Measurements from ENCODE around the gene DNAH9. TPM values are rescaled to one million over a fixed set of nuclear protein-coding genes. Genes with fewer than 3 reads are reported as not detected.

Gene DNAH9
- total RNA-seq, 4 donors from 2014 or later: 1.2 to 7.7 (median 4.3) TPM

- Histone ChIP-seq H3K36me3 (no peaks in the 10 kb centered on the region), H3K27ac (peak overlapping the region in 1 of 2 donors; percentile 6), H3K9me3 (no peaks in the 10 kb centered on the region), H3K4me3 (no peak overlapping the region), H3K27me3 (no peaks in the 10 kb centered on the region), H3K4me1 (no peaks in the 10 kb centered on the region)
- TF ChIP-seq POLR2A (IDR thresholded peaks at IDR 0.05) (no peak), CTCF (IDR thresholded peaks at IDR 0.05) (no peak)
- intact Hi-C loops (cut with DNase I; ENCODE audit: low total_unique reads): no loop called here
- DNase-seq: peak in 1 of 2 donors; percentile 19
Measured at GRCh38 chr17:11986179-11986941, 388.1 kb downstream of the DNAH9 start.

DNA sequence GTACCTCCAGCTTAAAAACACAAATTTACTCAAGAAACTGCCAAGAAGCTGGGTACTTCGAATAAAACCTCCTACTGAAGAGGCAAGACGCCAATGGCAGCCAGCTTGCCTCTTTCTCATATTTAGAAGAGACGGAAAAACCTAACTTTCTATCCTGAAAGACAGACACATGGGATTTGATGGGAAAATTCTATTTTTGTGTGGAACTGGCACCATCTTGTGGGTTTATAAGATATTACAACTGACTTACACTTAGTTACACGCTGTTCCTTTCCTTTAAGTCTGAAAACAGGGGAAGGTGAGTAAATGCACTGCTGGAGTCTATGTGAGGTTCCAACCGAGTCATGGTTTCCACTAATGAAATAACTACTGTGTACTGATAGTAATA lies 388.7 kb downstream of the DNAH9 start:
- Histone ChIP-seq H3K27ac (peak overlapping the region in 1 of 2 donors; percentile 6), H3K4me1 (no peaks in the 10 kb centered on the region), H3K9me3 (no peaks in the 10 kb centered on the region), H3K36me3 (no peaks in the 10 kb centered on the region), H3K27me3 (no peaks in the 10 kb centered on the region), H3K4me3 (no peak overlapping the region)
- intact Hi-C loops (cut with DNase I; ENCODE audit: low total_unique reads): no loop called here
- DNase-seq: no peak
- no peak for TF ChIP-seq POLR2A (IDR thresholded peaks at IDR 0.05)
- peak; percentile 47 to 64 (median 52) for TF ChIP-seq CTCF (IDR thresholded peaks at IDR 0.05)

GRCh38 chr17:11990363-11990983 lies 392.2 kb downstream of the DNAH9 start:
- Histone ChIP-seq H3K27me3 (no peaks in the 10 kb centered on the region), H3K4me3 (no peak overlapping the region), H3K4me1 (no peaks in the 10 kb centered on the region), H3K9me3 (no peaks in the 10 kb centered on the region), H3K36me3 (no peaks in the 10 kb centered on the region), H3K27ac (no peak overlapping the region)
- intact Hi-C loops (cut with DNase I; ENCODE audit: low total_unique reads): no loop called here
- DNase-seq: no peak
- TF ChIP-seq CTCF (IDR thresholded peaks at IDR 0.05): no peak
- no peak for TF ChIP-seq POLR2A (IDR thresholded peaks at IDR 0.05)

- Histone ChIP-seq H3K9me3 (no peaks in the 10 kb centered on the region), H3K4me1 (no peaks in the 10 kb centered on the region), H3K4me3 (no peak overlapping the region), H3K27me3 (no peaks in the 10 kb centered on the region), H3K36me3 (no peaks in the 10 kb centered on the region), H3K27ac (no peak overlapping the region)
- no peak for TF ChIP-seq CTCF (IDR thresholded peaks at IDR 0.05)
- TF ChIP-seq POLR2A (IDR thresholded peaks at IDR 0.05): no peak
- intact Hi-C loops (cut with DNase I; ENCODE audit: low total_unique reads): no loop called here
- no peak for DNase-seq
Measured at GRCh38 chr17:11991461-11991860, 393.2 kb downstream of the DNAH9 start.

DNA sequence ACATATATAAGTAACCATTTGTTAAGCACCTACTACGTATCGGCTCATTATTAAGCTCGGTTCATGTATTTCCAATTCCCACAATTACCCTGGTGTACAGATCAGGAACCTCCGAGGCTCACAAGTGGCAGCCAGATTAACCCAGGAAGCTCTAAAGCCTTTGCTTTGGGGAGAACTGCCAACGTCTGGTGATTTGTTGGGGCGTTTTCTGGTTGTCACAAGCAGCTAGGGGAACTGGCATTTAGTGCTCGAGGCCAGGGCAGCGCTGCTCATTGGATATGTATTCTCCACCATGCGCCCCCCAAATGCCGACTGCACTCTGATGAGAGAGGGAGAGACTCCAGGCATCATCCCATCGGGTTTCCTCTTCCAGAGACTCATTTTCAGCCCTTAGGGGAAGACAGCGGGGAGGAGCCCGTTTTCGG lies 398.5 kb downstream of the DNAH9 start:
- no peaks in the 10 kb centered on the region for H3K4me1 ChIP-seq
- no peaks in the 10 kb centered on the region for H3K27me3 ChIP-seq
- intact Hi-C loops (cut with DNase I; ENCODE audit: low total_unique reads): no loop called here
- H3K4me3 ChIP-seq: peak overlapping the region; percentile 80 to 88
- TF ChIP-seq CTCF (IDR thresholded peaks at IDR 0.05): peak in 1 of 4 experiments; percentile 15
- no peak for TF ChIP-seq POLR2A (IDR thresholded peaks at IDR 0.05)
- H3K27ac ChIP-seq: peak overlapping the region; percentile 80 to 88
- no peaks in the 10 kb centered on the region for H3K36me3 ChIP-seq
- no peak for DNase-seq
- H3K9me3 ChIP-seq: no peaks in the 10 kb centered on the region
